AG09319 (cell line): Measurements from ENCODE around the gene CNTNAP2.

Source experiments
- DNase-seq: peaks from one replicate; pipeline ENCODE4 v3.0.0-alpha.2; 2010; ENCODE audit warnings: low read depth; ENCODE audit errors: extremely low read depth
- TF ChIP-seq, protein P1 (sequence below): IDR thresholded peaks from 2 replicates; pipeline ENCODE4 v1.5.1; 2011; ENCODE audit warnings: low read depth, mild to moderate bottlenecking, inconsistent platforms, low read length, moderate library complexity

Gene CNTNAP2

DNA sequence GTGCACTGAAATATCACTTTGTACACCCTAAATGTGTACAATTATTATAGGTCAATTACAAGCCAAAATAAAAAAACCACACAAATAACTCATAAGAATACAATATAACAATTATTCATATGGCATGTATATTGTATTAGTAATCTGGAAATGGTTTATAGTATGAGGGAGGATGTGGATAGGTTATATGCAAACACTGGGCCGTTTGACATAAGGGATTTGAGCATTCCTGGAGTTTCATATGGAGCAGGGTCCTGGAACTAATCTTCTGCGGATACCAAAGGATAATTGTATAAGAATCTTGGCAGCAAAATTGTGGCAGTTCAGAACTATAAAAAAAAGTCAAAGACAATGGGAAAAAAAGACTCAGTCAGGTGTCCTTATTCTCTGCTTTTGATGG is 619.4 kb downstream of the CNTNAP2 start:
- TF ChIP-seq, protein P1, sequence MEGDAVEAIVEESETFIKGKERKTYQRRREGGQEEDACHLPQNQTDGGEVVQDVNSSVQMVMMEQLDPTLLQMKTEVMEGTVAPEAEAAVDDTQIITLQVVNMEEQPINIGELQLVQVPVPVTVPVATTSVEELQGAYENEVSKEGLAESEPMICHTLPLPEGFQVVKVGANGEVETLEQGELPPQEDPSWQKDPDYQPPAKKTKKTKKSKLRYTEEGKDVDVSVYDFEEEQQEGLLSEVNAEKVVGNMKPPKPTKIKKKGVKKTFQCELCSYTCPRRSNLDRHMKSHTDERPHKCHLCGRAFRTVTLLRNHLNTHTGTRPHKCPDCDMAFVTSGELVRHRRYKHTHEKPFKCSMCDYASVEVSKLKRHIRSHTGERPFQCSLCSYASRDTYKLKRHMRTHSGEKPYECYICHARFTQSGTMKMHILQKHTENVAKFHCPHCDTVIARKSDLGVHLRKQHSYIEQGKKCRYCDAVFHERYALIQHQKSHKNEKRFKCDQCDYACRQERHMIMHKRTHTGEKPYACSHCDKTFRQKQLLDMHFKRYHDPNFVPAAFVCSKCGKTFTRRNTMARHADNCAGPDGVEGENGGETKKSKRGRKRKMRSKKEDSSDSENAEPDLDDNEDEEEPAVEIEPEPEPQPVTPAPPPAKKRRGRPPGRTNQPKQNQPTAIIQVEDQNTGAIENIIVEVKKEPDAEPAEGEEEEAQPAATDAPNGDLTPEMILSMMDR, result no peak

DNA sequence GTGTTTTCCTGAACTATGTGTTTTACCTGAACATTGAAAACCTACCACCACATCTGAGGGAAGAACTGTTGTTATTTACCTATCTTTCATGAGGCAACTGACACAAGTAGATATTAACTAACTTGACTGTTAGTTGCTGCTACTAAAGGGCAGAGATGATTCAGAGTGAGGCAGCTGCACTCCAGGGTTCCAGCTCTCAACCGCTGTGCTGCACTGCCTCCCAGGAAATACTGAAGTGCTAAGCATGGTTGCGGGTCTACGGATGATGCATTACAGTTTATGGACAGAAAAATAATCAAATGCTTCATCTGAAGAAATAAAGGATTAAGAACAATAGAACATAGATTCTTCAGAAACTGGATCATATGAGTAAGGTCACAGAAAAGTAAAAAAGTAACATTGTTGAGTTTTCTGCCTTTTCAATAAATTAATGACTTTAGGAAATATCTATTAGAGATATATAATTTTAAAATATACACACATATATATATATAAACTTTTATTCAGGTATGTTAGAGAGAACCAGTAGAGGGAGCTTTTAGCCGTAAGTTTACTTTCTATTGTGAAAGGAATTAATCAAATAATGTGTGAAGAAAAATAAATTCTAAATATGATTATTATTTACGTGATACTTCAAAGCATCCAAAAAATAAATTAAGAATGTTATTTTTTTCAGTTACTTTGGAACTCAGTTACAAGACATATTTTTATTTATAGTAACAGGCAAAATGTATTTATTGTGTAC is 620.0 kb downstream of the CNTNAP2 start:
- no peak for DNase-seq
- TF ChIP-seq, protein P1, result no peak; the same call in 1 of the 2 replicates

More for the DNA sequence above, 619.4 kb downstream of the CNTNAP2 start:
- DNase-seq, result no peak

DNA sequence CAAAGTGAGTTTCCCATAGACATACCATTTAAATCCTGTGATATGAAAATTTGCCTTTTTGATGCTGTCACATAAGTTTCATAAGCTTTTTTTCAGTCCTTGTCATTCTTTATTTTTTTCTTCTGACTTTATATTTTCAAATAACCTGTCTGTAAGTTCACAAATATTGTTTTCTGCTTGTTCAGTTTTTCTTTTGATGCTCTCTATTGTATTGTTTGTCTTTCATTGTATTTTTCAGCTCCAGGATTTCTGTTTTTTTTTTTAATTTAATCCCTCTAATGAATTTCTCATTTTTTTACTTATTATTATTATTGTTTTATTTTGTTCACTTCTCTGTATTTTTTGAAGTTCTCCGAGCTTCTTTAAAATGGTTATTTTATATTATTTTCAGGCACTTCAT is 623.4 kb downstream of the CNTNAP2 start:
- TF ChIP-seq, protein P1, result no peak
- no peak for DNase-seq

DNA sequence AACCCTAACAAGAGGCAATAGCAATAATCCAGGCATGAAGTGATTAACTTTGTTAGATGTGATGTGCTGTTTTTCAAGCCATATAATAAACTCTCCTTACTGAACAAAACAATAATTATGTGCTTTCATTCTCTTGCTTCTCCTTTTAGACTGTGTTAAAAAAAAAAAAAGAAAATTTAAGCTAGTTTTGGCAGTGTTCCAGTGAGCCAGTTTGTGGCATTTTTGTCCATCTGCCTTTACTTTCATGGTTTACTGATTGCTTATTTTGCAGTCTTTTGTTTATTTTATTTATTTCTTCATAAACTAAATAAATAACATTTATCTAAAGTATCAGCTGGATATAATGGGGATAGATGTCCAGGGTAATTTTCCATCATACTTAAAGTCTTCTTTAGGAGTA is 625.3 kb downstream of the CNTNAP2 start:
- TF ChIP-seq, protein P1, result no peak
- no peak for DNase-seq

DNA sequence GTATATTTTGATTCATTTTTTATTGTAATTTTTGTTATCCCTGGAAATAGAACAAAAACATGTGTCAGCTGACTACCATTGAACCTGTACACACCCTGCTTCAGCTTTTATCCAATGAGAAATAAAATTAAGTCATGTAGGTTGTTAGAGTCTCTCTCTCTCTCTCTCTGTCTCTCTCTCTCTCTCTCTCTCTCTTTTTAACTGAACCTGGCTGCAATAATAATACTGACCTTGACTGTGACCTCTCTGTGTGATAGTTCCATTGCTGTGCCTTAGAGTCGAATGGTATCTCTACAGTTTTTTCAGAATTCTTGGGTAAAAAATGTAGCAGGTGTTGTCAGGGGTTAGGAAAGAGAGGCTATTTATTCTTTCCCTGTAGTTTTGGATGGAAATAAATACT is 637.8 kb downstream of the CNTNAP2 start:
- TF ChIP-seq, protein P1, result no peak
- no peak for DNase-seq

DNA sequence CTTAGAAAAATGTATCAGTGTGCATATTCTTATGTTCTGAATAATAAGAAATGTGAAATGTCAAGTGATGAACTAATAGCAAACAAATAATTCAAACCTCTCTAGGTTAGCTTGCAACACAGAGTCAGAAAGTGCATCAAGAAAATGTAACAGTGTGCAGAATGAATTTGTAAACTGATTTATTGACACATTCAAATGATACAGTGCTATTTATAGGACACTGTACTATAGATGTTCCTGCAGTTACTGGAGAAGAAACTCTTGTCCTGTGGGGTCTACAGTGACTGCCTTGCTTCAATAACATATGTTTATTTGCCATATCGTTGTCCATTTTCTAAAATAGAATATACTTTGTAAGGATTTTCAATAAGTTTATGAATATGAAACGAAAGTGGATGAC is 639.0 kb downstream of the CNTNAP2 start:
- no peak for DNase-seq
- TF ChIP-seq, protein P1, result no peak

DNA sequence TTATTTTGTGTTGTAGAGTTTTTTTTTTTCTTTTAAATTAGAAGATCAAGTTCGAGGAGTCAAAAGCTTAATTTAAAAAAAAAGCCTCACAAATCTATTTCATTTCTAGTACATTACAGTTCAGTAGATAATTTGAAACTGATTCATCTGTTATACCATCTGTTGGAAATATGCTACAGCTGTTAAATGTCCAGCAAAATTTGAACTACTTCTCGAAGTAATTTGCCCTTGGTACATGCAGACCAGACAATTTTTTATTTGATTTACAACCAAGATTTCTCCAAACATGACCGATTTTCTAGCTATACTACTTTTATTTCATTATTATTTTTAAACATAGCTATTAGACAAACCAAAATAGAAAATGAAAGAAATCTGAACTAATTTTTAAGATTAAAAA is 647.9 kb downstream of the CNTNAP2 start:
- DNase-seq, result no peak
- TF ChIP-seq, protein P1, result no peak
